Caco-2 (cell line): ENCODE data around the gene TNS4. TPM values are rescaled to one million over a fixed set of nuclear protein-coding genes. Genes with fewer than 3 reads are reported as not detected.

Source experiments
- total RNA-seq: library from RNA; stranded (reverse); gene quantifications from 2 replicates; pipeline ENCODE4 v1.2.3, GENCODE V29; 2022

Gene TNS4
- total RNA-seq, 1 experiment from 2014 or later, result not detected

Other genes starting within 250 kb of the TNS4 start
- gene CDC6, start 213.7 kb downstream of the TNS4 start, total RNA-seq, result 86.1 and 96.4 TPM in 2 replicates
- gene RARA, start 192.4 kb downstream of the TNS4 start, total RNA-seq, result 26.6 and 27.6 TPM in 2 replicates
- not detected in 2 replicates for gene GJD3, start 136.9 kb downstream of the TNS4 start, total RNA-seq
- 226 and 237 TPM in 2 replicates for gene TOP2A, start 83.7 kb downstream of the TNS4 start, total RNA-seq
- gene IGFBP4, start 58.2 kb downstream of the TNS4 start, total RNA-seq, result 35.7 and 49.1 TPM in 2 replicates
- not detected in 2 replicates for gene CCR7, start 63.8 kb upstream of the TNS4 start, total RNA-seq
- 126 and 132 TPM in 2 replicates for gene SMARCE1, start 146.2 kb upstream of the TNS4 start, total RNA-seq
- not detected in 2 replicates for gene KRT222, start 163.6 kb upstream of the TNS4 start, total RNA-seq
- gene KRT24, start 202.1 kb upstream of the TNS4 start, total RNA-seq, result 0.16 TPM in 1 of 2 replicates, not detected in the other